Activated T-cell treated with anti-CD3 and anti-CD28 coated beads for 4 hours (primary cell): Measurements from ENCODE around the gene DOCK8.

Experiments
- DNase-seq: peaks from one replicate; pipeline ENCODE4 v3.0.0-alpha.2; 2020

DOCK8 gene

GRCh38 chr9:512555-513272 is 298.0 kb downstream of the DOCK8 start:
- DNase-seq, result no peak
